HG02571 (cell line): ENCODE data around the gene CDKN2B-AS1.
"Not testable (repeated sequence)": the region's sequence is repeated elsewhere in the genome, so short reads cannot be mapped to it uniquely, and the experiment has no call there.

Source experiments
- ATAC-seq: cut with Tn5 transposase; IDR thresholded peaks from one replicate; pipeline ENCODE4 v1.9.1; 2021; ENCODE audit warnings: mild to moderate bottlenecking, moderate library complexity; ENCODE audit not compliant: unreplicated experiment

CDKN2B-AS1 gene

GRCh38 chr9:21994556-21995005 lies at the start of gene CDKN2B-AS1:
CDKN2B-AS1 (plus strand) TSS chr9:21994791.
- ATAC-seq, result peak; percentile 36

GRCh38 chr9:21945606-21946005 lies 49.0 kb upstream of the CDKN2B-AS1 start:
- ATAC-seq, result no peak

GRCh38 chr9:21958833-21959232 lies 35.8 kb upstream of the CDKN2B-AS1 start:
- ATAC-seq, result no peak

- not testable (repeated sequence) for ATAC-seq
These were observed 35.3 kb upstream of the CDKN2B-AS1 start for GRCh38 chr9:21959268-21959667.

GRCh38 chr9:21961569-21961968 lies 33.0 kb upstream of the CDKN2B-AS1 start:
- ATAC-seq, result no peak

- peak; percentile 52 for ATAC-seq
These were observed 29.6 kb upstream of the CDKN2B-AS1 start for GRCh38 chr9:21964925-21965385.

- peak; percentile 86 for ATAC-seq
These were observed 29.1 kb upstream of the CDKN2B-AS1 start for GRCh38 chr9:21965401-21965951.

- ATAC-seq, result no peak
These were observed 28.3 kb upstream of the CDKN2B-AS1 start for GRCh38 chr9:21966140-21966851.

GRCh38 chr9:21967169-21967568 lies 27.4 kb upstream of the CDKN2B-AS1 start:
- ATAC-seq, result no peak

- ATAC-seq, result no peak
These were observed 26.9 kb upstream of the CDKN2B-AS1 start for GRCh38 chr9:21967702-21968101.

- ATAC-seq, result no peak
These were observed 26.1 kb upstream of the CDKN2B-AS1 start for GRCh38 chr9:21968331-21969010.

GRCh38 chr9:21969011-21969940 lies 25.3 kb upstream of the CDKN2B-AS1 start:
- ATAC-seq, result no peak

GRCh38 chr9:21969951-21970799 lies 24.4 kb upstream of the CDKN2B-AS1 start:
- no peak for ATAC-seq

- ATAC-seq, result no peak
These were observed 23.6 kb upstream of the CDKN2B-AS1 start for GRCh38 chr9:21970800-21971640.

- no peak for ATAC-seq
These were observed 22.2 kb upstream of the CDKN2B-AS1 start for GRCh38 chr9:21972361-21972760.

- no peak for ATAC-seq
These were observed 20.3 kb upstream of the CDKN2B-AS1 start for GRCh38 chr9:21974343-21974721.

GRCh38 chr9:21974722-21975409 lies 19.7 kb upstream of the CDKN2B-AS1 start:
- ATAC-seq, result peak; percentile 56

- ATAC-seq, result no peak
These were observed 18.2 kb upstream of the CDKN2B-AS1 start for GRCh38 chr9:21976334-21976875.
